Raji (cell line): Measurements from ENCODE around the gene ESR1.

Source experiments
- POLR2A ChIP-seq: IDR thresholded peaks from 2 replicates; pipeline ENCODE4 v1.6.1; 2011; ENCODE audit warnings: low read depth, low read length, control low read depth; ENCODE audit not compliant: insufficient read depth

The ESR1 gene

GRCh38 chr6:151807513-151808370, at the start of gene ESR1:
Gene ESR1, plus strand, starts transcription at chr6:151807682. Its CDS starts 231 bp downstream, at chr6:151807913.
- no peak for TF ChIP-seq POLR2A

DNA sequence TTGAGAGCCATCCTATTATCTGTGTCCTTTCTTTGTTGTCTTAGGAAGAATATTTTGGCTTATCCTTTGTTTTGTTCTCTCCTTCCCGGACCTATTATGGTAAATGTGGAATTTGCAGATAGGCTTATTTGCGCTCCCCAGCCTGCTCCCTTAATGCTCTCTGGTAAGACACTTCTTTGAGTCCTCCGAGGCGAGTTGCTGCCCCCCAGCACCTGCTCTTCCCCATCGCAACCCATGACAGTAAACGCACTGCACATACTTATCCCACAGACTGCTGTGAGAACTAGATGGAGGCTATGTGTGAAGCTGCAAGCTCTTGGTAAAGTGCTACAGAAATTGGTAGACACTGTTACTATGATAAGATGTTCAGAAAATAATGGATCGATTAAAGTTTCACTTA, 47.0 kb upstream of the ESR1 start:
- no peak for TF ChIP-seq POLR2A

- no peak for TF ChIP-seq POLR2A
These were observed 45.6 kb upstream of the ESR1 start for GRCh38 chr6:151761851-151762250.

- no peak for TF ChIP-seq POLR2A
These were observed 44.7 kb upstream of the ESR1 start for GRCh38 chr6:151762817-151763216.

DNA sequence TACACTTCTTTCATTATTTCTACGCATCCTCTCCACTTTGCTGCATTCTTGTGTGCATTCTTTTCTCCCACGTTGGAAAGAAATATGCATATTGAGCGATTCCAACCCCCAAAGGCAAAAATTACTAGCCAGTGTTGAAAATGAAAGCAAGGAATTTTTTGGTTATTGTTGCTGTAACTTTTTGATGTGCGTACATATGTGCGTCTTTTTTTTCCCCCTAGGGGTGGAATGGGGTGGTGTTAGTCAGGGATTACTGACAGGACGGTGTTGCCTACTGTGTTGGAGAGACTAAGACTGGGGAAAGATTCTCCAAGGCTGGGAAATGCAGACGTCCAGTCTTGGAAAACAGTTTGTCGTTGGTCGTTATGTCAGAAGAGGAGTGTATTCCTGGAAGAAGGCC, 44.2 kb upstream of the ESR1 start:
- no peak for TF ChIP-seq POLR2A

DNA sequence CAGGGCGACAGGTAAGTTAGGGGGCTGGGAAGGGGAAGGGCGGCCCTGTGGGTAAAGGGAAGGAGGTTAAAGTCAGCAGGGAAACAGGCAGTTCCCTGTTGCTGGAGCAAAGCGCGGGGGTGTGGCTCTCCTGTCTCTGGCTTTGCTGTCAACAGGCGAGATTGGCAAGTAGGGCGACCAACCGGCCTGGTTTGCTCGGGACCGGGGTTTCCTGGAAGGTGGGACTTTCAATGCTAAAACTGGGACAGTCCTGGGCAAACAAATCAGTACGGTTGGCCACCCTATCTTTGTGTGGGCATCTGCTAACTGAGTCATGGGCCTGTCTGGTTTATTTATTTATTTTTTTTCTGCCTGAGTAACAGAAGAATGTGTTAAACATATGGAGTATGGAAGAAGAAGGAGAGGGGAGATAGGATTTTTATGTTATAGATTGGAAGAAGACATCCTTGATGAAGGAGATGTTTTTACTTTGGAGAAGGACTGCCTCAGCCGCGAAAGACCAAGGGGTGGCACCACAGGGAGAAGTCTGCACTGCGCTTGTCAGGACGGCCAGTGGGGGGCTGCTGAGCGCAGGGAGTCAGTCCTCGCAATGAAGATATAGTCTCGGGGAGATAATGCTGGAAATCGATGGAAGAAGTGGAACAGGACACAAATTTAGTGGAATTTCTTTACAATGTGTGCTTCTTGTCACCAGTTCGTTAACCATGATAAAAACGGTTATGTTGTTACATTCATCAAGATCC, 43.4 kb upstream of the ESR1 start:
- no peak for TF ChIP-seq POLR2A

GRCh38 chr6:151765444-151765886, 42.0 kb upstream of the ESR1 start:
- no peak for TF ChIP-seq POLR2A

DNA sequence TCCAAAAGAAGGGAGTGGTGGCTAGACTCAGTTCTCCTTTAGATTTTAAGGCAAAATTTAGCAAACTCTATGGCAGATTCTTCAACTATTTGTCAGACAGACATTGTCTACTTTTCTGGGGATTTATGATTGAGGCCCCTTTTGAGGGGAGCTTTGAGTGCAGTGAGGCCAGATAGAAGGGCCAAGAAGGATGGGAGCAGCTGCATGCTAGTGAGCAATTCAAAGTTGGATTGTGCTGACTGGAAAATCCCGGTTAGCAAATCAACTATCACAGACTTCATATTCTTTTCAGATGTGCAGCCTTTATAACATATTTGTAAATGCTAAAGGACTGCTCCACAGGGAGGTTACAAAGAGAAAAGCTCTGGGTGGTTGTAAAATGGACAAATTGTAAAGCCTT, 35.0 kb upstream of the ESR1 start:
- TF ChIP-seq POLR2A: no peak

DNA sequence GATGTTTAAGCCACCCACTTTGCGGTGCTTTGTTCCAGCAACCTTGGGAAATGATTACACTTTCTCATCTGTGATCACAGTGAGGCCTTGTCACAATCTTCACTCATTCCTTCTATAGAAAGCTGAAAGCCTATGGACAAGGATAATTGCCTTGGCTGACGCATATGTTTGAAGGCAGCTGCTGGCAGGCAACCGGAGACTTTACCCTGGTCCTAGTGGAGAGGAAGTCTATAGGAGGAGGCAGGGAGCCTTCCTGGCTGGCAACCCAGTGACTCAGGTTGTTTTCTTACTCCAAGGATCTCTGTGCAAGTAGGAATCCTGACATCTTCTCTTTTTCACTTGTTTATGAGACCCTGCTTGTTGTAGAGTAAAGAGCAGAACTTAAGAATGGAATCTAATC, 34.1 kb upstream of the ESR1 start:
- no peak for TF ChIP-seq POLR2A

GRCh38 chr6:151782560-151782959, 24.9 kb upstream of the ESR1 start:
- no peak for TF ChIP-seq POLR2A

DNA sequence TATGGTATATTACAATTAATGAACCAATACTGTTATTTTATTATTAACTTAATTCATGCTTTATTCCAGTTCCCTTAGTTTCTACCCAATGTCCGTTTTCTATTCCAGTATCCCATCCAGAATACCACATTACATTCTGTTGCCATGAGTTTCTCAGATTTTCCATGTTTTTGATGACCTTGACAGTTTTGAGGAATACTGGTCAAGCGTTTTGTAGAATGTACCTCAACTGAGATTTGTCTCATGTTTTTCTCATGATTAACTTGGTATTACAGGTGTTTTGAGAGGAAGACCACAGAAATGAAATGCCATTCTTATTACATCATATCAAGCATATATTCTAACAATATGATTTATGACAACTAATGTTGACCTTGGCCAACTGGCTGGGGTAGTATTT, 23.8 kb upstream of the ESR1 start:
- TF ChIP-seq POLR2A: no peak

- TF ChIP-seq POLR2A: no peak
These were observed 22.9 kb upstream of the ESR1 start for GRCh38 chr6:151784441-151785214.

DNA sequence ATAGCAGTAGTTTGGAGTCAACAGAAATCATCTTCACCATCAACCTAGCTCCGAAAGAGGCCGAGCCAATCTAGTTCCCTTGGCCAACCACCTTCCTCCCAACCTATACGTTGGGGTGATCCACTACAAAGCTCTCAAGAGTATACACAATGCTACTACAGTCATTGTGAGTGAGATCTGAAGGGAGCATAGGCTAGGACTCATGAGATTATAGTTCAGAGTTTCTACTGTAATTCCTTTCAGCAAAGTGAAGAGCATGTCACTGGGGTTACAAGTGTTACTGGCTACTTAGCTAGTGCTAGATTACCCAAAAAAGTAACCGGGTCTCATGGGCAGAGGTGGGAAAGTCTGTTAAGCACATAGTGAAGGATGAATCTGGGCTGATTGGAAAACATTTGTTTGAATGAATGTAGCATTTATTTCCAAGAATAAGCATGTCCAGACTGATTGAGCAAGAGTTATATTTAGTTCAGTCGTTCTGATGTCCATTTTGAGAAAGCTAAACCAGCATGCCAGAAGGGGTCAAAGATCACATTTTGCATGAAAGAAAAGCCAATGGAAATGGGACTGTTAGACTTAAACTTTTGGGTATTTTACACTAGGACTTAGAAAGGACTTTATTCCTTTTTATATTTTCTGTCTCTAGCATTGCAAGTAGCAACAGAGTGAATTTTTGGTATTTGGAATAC, 10.5 kb upstream of the ESR1 start:
- no peak for TF ChIP-seq POLR2A

DNA sequence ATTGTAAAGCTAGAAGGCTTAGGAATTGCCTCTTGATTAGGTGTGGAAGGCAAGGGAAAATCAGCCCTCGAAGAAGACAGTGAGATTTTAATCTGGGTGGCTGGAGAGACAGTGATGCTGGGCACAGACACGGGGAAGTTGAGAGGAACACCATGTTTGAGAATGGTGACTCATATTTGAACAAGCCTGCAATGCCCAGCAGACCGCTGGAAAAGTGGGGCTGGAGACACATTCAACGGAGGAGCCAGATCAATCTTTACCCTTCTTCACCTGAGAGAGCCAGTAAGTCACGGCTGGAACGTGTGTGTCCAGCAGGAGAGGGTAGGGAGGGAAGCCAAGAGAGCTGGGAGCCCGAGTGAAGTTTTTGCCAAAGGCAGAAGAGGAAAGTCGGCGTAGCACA, 3.7 kb upstream of the ESR1 start:
- no peak for TF ChIP-seq POLR2A
